Esophagus squamous epithelium (tissue), 4 donors: ENCODE measurements around the gene B4GALT5.

ENCODE experiments used
- POLR2A ChIP-seq, 4 donors: fragments of 450-650 bp; IDR thresholded peaks; one replicate each; pipeline ENCODE4 v1.6.1; 2017; ENCODE audit warnings: antibody characterized with exemption in 4 of 4, mild to moderate bottlenecking in 4 of 4, moderate library complexity in 3 of 4
- TF ChIP-seq, protein P1 (sequence below), 6 experiments: fragments of 450-650 bp in 4 of 6; fragments of 200-600 bp in 2 of 6; sonication (generic) in 2 of 6; IDR thresholded peaks; one replicate each; pipeline ENCODE4 v1.5.1; 2016 to 2019; ENCODE audit warnings: antibody characterized with exemption in 6 of 6, mild to moderate bottlenecking in 4 of 6, moderate library complexity in 4 of 6

DNA sequence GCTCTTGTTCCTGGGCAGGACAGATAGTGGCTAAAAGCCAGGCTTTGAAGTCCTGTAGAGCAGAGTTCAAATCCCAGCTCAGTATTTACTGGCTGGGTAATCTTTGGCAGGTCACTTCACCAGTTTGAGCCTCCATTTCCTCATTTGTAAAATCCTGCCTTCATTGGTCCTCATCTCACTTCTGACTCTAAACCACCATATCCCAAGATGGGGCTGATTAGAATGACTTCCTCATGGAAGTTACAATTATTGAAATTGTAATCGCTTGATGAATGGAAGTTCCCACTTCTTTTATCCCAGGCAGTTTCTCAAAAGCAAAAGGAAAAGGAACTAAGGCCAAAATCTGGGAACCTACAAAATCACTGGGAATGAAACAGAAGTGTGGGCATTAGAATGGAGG, 35.9 kb upstream of the B4GALT5 start:
- TF ChIP-seq POLR2A (IDR thresholded peaks at IDR 0.05) = no peak
- TF ChIP-seq, protein P1, sequence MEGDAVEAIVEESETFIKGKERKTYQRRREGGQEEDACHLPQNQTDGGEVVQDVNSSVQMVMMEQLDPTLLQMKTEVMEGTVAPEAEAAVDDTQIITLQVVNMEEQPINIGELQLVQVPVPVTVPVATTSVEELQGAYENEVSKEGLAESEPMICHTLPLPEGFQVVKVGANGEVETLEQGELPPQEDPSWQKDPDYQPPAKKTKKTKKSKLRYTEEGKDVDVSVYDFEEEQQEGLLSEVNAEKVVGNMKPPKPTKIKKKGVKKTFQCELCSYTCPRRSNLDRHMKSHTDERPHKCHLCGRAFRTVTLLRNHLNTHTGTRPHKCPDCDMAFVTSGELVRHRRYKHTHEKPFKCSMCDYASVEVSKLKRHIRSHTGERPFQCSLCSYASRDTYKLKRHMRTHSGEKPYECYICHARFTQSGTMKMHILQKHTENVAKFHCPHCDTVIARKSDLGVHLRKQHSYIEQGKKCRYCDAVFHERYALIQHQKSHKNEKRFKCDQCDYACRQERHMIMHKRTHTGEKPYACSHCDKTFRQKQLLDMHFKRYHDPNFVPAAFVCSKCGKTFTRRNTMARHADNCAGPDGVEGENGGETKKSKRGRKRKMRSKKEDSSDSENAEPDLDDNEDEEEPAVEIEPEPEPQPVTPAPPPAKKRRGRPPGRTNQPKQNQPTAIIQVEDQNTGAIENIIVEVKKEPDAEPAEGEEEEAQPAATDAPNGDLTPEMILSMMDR (IDR thresholded peaks at IDR 0.05) = no peak
